HG02798 (cell line): ENCODE measurements around the gene TMEM82.

Experiments
- ATAC-seq: cut with Tn5 transposase; IDR thresholded peaks from one replicate; pipeline ENCODE4 v1.9.1; 2021; ENCODE audit warnings: mild to moderate bottlenecking; ENCODE audit not compliant: unreplicated experiment, poor library complexity

The TMEM82 gene

DNA sequence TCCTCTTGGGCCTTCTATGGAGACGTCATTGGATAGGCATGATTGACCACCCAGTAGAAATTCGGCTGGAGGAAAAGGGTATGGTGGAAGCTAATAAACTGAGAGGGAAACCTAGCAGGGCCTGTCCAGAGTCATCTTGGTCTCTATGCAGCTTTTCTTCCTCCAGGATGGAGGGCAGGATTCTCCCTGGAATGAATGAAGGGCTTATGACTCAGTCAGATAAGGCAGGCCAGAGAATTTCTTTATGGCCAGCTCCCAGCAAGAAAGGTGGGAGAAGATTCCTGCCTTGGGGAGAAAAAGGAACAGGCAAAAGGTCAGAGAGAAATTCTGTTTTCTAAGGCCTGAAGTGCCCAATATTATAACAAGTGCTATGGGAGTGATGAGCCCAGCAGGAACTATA, 33.4 kb downstream of the TMEM82 start:
- ATAC-seq = no peak

DNA sequence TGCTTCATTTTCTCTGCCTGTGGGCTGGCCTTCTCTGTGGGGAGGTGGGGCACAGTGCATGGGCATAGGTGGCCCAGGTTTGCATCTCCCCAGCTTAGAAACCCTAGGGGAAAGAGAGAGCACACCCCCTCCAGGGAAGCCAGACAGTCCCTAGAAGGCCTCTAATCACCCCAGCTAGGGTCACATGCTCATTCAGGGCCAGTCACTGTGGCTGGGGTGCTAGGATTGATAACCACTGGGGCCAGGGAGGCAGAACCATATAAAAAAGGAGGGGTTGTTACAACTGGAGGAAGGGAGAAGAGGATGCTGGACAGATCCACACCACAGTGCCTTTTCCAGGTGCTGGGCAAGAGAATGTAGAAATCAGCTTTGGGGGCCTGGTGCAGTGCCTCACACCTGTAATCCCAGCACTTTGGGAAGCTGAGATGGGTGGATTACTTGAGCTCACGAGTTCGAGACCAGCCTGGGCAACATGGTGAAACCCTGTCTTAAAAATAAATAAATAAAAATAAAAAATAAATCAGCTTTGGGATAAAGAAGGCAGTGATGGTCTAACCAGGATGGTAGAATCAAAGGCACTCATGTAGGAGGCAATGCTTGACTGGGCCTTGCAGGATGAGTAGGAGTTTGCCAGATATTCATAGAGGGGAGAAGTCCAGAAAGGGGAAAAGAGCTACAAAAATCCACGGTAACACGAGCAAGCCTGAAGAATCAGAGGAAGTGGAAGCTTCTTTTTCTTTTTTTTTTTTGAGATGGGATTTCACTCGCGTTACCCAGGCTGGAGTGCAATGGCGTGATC, 35.8 kb downstream of the TMEM82 start:
- ATAC-seq = no peak

- no peak for ATAC-seq
These were observed 43.4 kb downstream of the TMEM82 start for GRCh38 chr1:15785683-15786082.

GRCh38 chr1:15786581-15786980, 44.3 kb downstream of the TMEM82 start:
- ATAC-seq = no peak

- ATAC-seq = no peak
These were observed 46.5 kb downstream of the TMEM82 start for GRCh38 chr1:15788624-15789301.

DNA sequence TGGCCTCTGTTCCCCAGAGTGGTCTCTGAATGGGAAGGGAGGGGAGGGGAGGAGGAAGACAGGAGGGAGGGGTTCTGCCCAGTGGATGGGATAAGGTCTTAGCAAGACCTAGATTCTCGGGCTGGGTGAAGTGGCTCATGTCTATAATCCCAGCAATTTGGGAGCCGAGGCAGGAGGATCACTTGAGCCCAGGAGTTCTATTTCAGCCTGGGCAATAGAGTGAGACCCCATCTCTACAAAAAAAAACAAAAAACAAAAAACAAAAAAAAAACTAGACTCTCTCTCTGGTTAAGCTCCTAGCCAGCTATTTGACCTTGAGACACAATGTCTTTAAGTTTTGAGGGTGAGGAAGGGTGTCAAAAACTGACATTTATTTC, 53.8 kb downstream of the TMEM82 start:
- ATAC-seq = no peak
